Astrocyte (in vitro differentiated cells and primary cell): ENCODE data around the gene NTN3.

ENCODE experiments used
- CTCF ChIP-seq: IDR thresholded peaks from 2 replicates; pipeline ENCODE4 v1.5.1; 2011; ENCODE audit warnings: low read depth, mild to moderate bottlenecking, inconsistent platforms, low read length, moderate library complexity; ENCODE audit not compliant: insufficient read depth
- EZH2 ChIP-seq: IDR thresholded peaks from 2 replicates; pipeline ENCODE4 v1.6.1; 2012; ENCODE audit warnings: mild to moderate bottlenecking, low read length, inconsistent platforms; ENCODE audit not compliant: insufficient read depth

DNA sequence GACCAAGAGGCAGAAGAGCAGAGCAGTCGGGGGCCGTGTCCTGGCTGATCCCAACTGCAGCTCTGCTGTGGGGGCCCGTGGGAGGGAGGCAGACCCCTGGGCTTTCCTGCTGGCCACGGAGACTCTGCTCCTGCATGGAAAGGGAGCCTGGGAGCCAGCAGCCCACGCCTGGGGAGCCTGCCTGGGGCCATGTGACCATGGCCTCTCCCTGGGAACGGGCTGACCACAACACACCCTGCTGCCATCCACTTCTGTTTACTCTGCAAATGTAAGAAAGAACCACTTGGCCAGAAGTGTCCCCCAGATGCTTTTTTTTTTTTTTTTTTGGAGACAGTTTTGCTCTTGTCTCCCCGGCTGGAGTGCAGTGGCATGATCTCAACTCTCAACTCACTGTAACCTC lies 13.2 kb upstream of the NTN3 start:
- TF ChIP-seq CTCF: no peak
- TF ChIP-seq EZH2: no peak
